ENCODE data around the gene MEN1.

DNA sequence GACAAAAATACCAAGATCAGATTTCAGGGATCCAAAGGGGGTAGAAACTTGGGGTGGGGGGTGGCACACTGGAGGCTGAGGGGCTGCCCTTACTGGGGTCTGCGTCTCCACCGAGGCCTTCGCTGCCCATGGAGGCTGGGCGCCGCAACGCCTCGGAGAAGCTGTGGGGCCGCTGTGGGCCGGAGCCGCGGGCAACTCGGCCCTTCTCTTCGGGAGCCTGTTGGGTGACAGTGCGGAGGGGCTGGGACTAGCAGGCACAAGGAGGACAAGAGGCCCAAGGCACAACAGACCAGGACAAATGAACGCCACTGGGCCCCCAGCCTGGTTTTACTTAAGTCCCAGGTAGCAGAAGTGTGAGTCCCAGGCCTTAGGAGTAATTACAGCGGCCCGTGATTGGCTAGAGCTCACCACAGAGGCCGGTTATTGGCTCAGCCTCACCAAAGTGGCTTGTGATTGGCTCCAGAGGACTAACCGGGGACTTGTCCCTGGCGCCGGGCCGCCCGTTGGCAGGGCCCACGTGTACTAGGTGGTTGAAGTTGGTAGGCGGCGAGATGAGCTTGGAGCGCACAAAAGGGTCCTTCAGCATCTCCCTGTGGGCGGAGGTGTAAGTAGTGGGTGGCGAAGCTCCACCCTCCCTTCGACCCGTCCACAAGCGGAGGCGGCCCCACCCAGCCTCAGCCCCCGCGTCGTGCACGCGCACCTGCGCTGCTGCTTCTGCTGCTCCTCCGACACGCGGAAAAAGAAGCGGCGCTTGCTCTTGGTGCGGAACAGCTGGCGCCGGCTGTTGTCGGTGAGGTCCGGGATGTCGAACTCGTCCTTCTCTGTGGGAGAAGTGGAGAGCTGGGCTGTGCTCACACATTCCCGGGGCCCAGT lies 16.5 kb upstream of the MEN1 start:
- TF ChIP-seq CTCF (IDR thresholded peaks at IDR 0.05 in 8 of 11, conservative IDR thresholded peaks at IDR 0.05 in 3 of 11) (no peak), POLR2A (IDR thresholded peaks at IDR 0.05) (no peak)

Data from spleen (tissue), 7 donors.